K562 (cell line): ENCODE measurements around the gene SCN1B. TPM values are rescaled to one million over a fixed set of nuclear protein-coding genes. Genes with fewer than 3 reads are reported as not detected.
A peak's percentile ranks its signal among the peaks of the same experiment; 100 is the strongest.

ENCODE experiments used
- ATAC-seq: fragments of 200-7000 bp; cut with Tn5 transposase; 3 replicates; pipeline ENCODE4 v1.9.1; 2020; ENCODE audit warnings: moderate library complexity
- BruUV-seq: library from RNA; stranded (reverse); fragments of 400-500 nt; replicated peaks from 2 replicates; lab custom pipeline; 2021; lab: Mats Ljungman, UMichigan
- CTCF ChIA-PET: fragments of 300-600 bp; formaldehyde crosslinking; extraction: SDS; loops from one replicate; lab custom pipeline; 2021; ENCODE audit warnings: low intra/inter-chr PET ratio; lab: Yijun Ruan, JAX
- POLR2A ChIA-PET: fragments of 300-600, 350-650 bp; sonication (Branson Sonifier 250); formaldehyde crosslinking; extraction: SDS; loops from one replicate; lab custom pipeline; 2021; ENCODE audit warnings: antibody characterized with exemption, inconsistent platforms; lab: Yijun Ruan, JAX
- DNase-seq, 4 experiments: peaks; one replicate each; pipeline versions ENCODE4 v3.0.0 to v3.0.0-alpha.2; 2011 to 2018; ENCODE audit warnings: low spot score in 3 of 4, mixed read lengths in 3 of 4; ENCODE audit errors: extremely low read depth in 1 of 4
- FAIRE-seq: peaks from 2 replicates; lab custom pipeline; 2011; peaks lifted over from hg19 to GRCh38; lab: Jason Lieb, UNC
- H2AFZ ChIP-seq: 2 replicates; pipeline ENCODE4 v1.6.0; 2011; ENCODE audit warnings: low read depth, low read length, control low read depth, inconsistent platforms
- H3K27ac ChIP-seq: fragments of 200-600 bp; 3 replicates; pipeline ENCODE4 v1.8.0; 2011; ENCODE audit warnings: low read depth, mild to moderate bottlenecking, control low read depth, inconsistent platforms, low read length, moderate library complexity, mixed read lengths; ENCODE audit errors: extremely low read depth
- H3K27me3 ChIP-seq, 2 experiments: fragments of 300-600 bp in 1 of 2; 2 replicates in 1 of 2; 3 replicates in 1 of 2; pipeline versions ENCODE4 v1.6.0 to v1.8.0; 2011; ENCODE audit warnings: inconsistent platforms in 2 of 2, low read length in 2 of 2, mild to moderate bottlenecking in 1 of 2, mixed read lengths in 1 of 2, moderate library complexity in 1 of 2; ENCODE audit not compliant: control insufficient read depth in 2 of 2, insufficient read depth in 2 of 2
- H3K36me3 ChIP-seq: fragments of 300-600 bp; 3 replicates; pipeline ENCODE4 v1.8.0; 2011; ENCODE audit warnings: mild to moderate bottlenecking, low read length, inconsistent platforms; ENCODE audit not compliant: control insufficient read depth, insufficient read depth
- H3K4me1 ChIP-seq, 2 experiments: fragments of 200-600 bp in 1 of 2; replicated peaks in 1 of 2; 2 replicates in 1 of 2; 3 replicates in 1 of 2; pipeline versions ENCODE4 v1.5.1 to v1.8.0; 2011; ENCODE audit warnings: inconsistent platforms in 2 of 2, low read length in 2 of 2, mild to moderate bottlenecking in 1 of 2, mixed read lengths in 1 of 2, moderate library complexity in 1 of 2; ENCODE audit not compliant: control insufficient read depth in 2 of 2, insufficient read depth in 2 of 2
- H3K4me2 ChIP-seq: 2 replicates; pipeline ENCODE4 v1.6.1; 2011; ENCODE audit warnings: low read length, control low read depth, inconsistent platforms, mixed read lengths; ENCODE audit not compliant: insufficient read depth
- H3K4me3 ChIP-seq: fragments of 200-600 bp; sonication (generic), shearing (Covaris generic); 2 replicates; pipeline ENCODE4 v1.5.1; 2016; ENCODE audit warnings: control low read depth, inconsistent platforms
- H3K79me2 ChIP-seq: fragments of 200-600 bp; 3 replicates; pipeline ENCODE4 v1.8.0; 2011; ENCODE audit warnings: low read length, inconsistent platforms; ENCODE audit not compliant: control insufficient read depth, insufficient read depth
- H3K9ac ChIP-seq, 2 experiments: 2 replicates each; pipeline versions ENCODE4 v1.6.0 to v1.6.1; 2011; ENCODE audit warnings: low read depth in 2 of 2, low read length in 2 of 2, control low read depth in 1 of 2, inconsistent platforms in 1 of 2, mild to moderate bottlenecking in 1 of 2, mixed read lengths in 1 of 2; ENCODE audit not compliant: insufficient read depth in 1 of 2
- H3K9me1 ChIP-seq: one replicate; pipeline ENCODE4 v1.6.0; 2011; ENCODE audit warnings: inconsistent platforms, mild to moderate bottlenecking, low read length, moderate library complexity; ENCODE audit not compliant: control insufficient read depth, insufficient read depth
- H3K9me3 ChIP-seq: replicated peaks from 2 replicates; pipeline ENCODE4 v1.5.1; 2011; ENCODE audit warnings: low read depth, low read length, inconsistent platforms; ENCODE audit not compliant: control insufficient read depth, insufficient read depth
- H4K20me1 ChIP-seq: replicated peaks from 2 replicates; pipeline ENCODE4 v1.6.1; 2011; ENCODE audit warnings: low read length, inconsistent platforms, mixed read lengths; ENCODE audit not compliant: control insufficient read depth, insufficient read depth
- ARID3A ChIP-seq: IDR thresholded peaks from 2 replicates; pipeline ENCODE4 v1.6.1; 2012; ENCODE audit warnings: low read depth, low read length, improper control_type of control experiment, borderline replicate concordance
- CHD4 ChIP-seq: fragments of 200-600 bp; sonication (generic); IDR thresholded peaks from 3 replicates; pipeline ENCODE4 v1.6.1; 2012; ENCODE audit warnings: low read depth, mild to moderate bottlenecking, mixed read lengths, low read length, inconsistent platforms; ENCODE audit not compliant: insufficient read depth, insufficient replicate concordance, poor library complexity, severe bottlenecking
- POLR2H ChIP-seq: IDR thresholded peaks from 2 replicates; pipeline ENCODE4 v1.6.1; 2016; ENCODE audit warnings: missing genetic modification characterization, low read depth, mild to moderate bottlenecking, control low read depth, missing compliant biosample characterization, moderate library complexity
- USF2 ChIP-seq: sonication (generic); formaldehyde crosslinking; IDR thresholded peaks from 2 replicates; pipeline ENCODE4 v1.5.0; 2020; ENCODE audit warnings: missing genetic modification reagents
- ZFP1 ChIP-seq: fragments of 450-650 bp; formaldehyde crosslinking; IDR thresholded peaks from 2 replicates; pipeline ENCODE4 v1.4.0; 2020; ENCODE audit warnings: mild to moderate bottlenecking, mixed read lengths
- ZNF140 ChIP-seq: fragments of 250-450 bp; sonication (Bioruptor Pico); IDR thresholded peaks from 2 replicates; pipeline ENCODE4 v1.8.0; 2021; ENCODE audit warnings: moderate library complexity, mild to moderate bottlenecking, inconsistent platforms
- ZNF444 ChIP-seq: fragments of 250-450 bp; sonication (Bioruptor Pico); IDR thresholded peaks from 2 replicates; pipeline ENCODE4 v1.4.0; 2020; ENCODE audit warnings: mild to moderate bottlenecking, moderate library complexity
- WGBS: fragments of 100-300 bp; shearing (Covaris generic); methylation state at CpG from one replicate; pipeline ENCODE4 v1.1.6; 2016; ENCODE audit warnings: low coverage, mixed read lengths; ENCODE audit not compliant: insufficient coverage; ENCODE audit errors: missing lambda C conversion rate; 5-methylcytosine and 5-hydroxymethylcytosine counted together
- in situ Hi-C: fragments of 300-500 bp; cut with MboI; formaldehyde crosslinking; loops from 4 replicates; pipeline ENCODE4 v1.15.0; 2018; ENCODE audit warnings: inconsistent platforms, mixed read lengths
- intact Hi-C: fragments of 100-400 bp; cut with micrococcal nuclease; formaldehyde crosslinking; loops from 2 replicates; pipeline ENCODE4 v1.14.2; 2022
- polyA plus RNA-seq, 8 experiments: library from polyadenylated mRNA; depleted of rRNA in 4 of 8; stranded (reverse) in 5 of 8; unstranded in 3 of 8; fragments of >200 nt; fragmentation: Nextera tagmentation in 2 of 8; fragmentation: Illumina TruSeq in 1 of 8; extraction: Ambion mirVana in 2 of 8; extraction: Trizol in 1 of 8; gene quantifications; 2 replicates each; pipeline versions ENCODE4 v1.2.1 to v1.2.3, GENCODE V29; 2011 to 2014; ENCODE audit warnings: inconsistent platforms in 1 of 8, missing spikeins in 1 of 8
- total RNA-seq, 7 experiments: library from RNA; depleted of rRNA in 6 of 7; stranded (reverse); fragments of >200 nt in 6 of 7; fragmentation: Illumina TruSeq in 2 of 7; extraction: Trizol in 2 of 7; gene quantifications; 2 replicates each; pipeline versions ENCODE4 v1.2.1 to v1.2.3, GENCODE V29; 2011 to 2021; ENCODE audit warnings: low replicate concordance in 1 of 7
- TF ChIP-seq, protein P1 (sequence below): sonication (generic); formaldehyde crosslinking; IDR thresholded peaks from 2 replicates; pipeline ENCODE4 v1.9.0; 2022; ENCODE audit warnings: mild to moderate bottlenecking, missing genetic modification reagents

The SCN1B gene
- total and polyA plus RNA-seq, 9 of the 15 experiments (the other 6 are each of a cell fraction or from before 2014, with no cell fraction given), result 0.03 to 2.5 (median 0.91) TPM

- TF ChIP-seq, protein P1, sequence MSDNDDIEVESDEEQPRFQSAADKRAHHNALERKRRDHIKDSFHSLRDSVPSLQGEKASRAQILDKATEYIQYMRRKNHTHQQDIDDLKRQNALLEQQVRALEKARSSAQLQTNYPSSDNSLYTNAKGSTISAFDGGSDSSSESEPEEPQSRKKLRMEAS (CRISPR knock-in tag), result no peak
- TF ChIP-seq CHD4, result no peak
These were observed 46.4 kb downstream of the SCN1B start (continued) for GRCh38 chr19:35076657-35077056.

DNA sequence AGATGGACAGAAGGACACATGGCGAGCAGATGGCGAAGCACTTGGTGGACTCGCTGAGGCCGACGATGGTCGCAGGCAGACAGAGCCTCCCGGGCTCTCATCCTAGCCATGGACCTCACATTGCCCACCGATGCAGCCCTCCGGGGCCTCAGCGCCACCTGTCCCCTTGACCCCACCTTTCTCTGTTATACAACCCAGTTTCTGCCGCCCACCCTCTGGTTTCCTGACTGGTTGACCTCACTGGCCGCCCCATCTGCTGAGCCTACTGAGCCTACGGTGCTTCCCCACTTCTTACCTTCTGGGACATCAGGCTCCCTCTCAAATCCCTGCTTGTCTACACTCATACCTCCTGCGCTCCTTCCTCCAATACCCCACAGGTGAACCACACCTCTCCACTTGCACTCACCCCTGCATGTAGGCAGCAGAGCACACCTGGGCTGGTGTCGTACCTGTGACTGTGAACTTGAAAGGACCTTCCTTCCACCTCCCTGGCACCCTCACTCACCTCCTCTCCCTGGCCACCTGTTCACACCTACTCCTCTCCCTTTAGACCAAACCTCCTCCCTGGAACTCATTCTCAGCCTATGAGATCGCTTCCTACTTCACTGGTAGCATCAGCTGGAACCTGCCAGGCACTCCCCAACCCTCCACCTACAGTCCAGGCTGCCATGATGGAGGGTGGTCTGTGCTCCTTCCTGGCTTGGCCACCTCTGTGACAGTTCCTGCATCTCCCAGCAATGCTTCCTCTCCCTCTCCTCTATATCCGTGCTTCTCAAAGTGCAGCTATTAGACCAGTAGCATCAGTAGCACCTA lies 47.3 kb downstream of the SCN1B start:
- ATAC-seq (no peak), FAIRE-seq (no peak)
- H3K27me3 ChIP-seq, result peaks cover 37 to 76% of the 10 kb centered on the region in 2 experiments; a peak in 4 of 5 replicates

More for the DNA sequence above, 47.3 kb downstream of the SCN1B start:
- ChIA-PET POLR2A (no interaction called here), CTCF (no interaction called here)
- no peaks in the 10 kb centered on the region for H3K36me3 ChIP-seq
- no peak overlapping the region for H3K4me3 ChIP-seq
- intact Hi-C loops, result no loop called here
- H3K4me1 ChIP-seq, result peaks cover 0 to 29% of the 10 kb centered on the region in 2 experiments; a peak in 2 of 5 replicates
- H4K20me1 ChIP-seq, result no peaks in the 10 kb centered on the region
- no peaks in the 10 kb centered on the region for H3K9me3 ChIP-seq
- in situ Hi-C loops, result no loop called here
- TF ChIP-seq POLR2H (tag) (no peak), ARID3A (no peak), ZNF140 (no peak), USF2 (CRISPR knock-in tag) (no peak), ZNF444 (no peak), ZFP1 (CRISPR knock-in tag) (no peak)
- H3K9me1 ChIP-seq, result no peaks in the 10 kb centered on the region
- no TSS peak for BruUV-seq
- no peak for DNase-seq
- no peak overlapping the region for H3K4me2 ChIP-seq
- 11% methylated on average over 17 of the region's 17 CpGs for WGBS
- no peaks in the 10 kb centered on the region for H3K79me2 ChIP-seq
- no peak overlapping the region for H2AFZ ChIP-seq
- 0 out of 4 replicates have a peak overlapping the region, but pooled peaks of 1 of the 2 experiments have one; percentile 31 for H3K9ac ChIP-seq
- no peak overlapping the region for H3K27ac ChIP-seq
